ENCODE measurements around the gene NUDT16.

Gene NUDT16

GRCh38 chr3:131381445-131382291 is at the start of gene NUDT16:
Gene NUDT16, plus strand, starts transcription at chr3:131381774. Its CDS starts 31 bp downstream, at chr3:131381805.
- TF ChIP-seq, protein P1, sequence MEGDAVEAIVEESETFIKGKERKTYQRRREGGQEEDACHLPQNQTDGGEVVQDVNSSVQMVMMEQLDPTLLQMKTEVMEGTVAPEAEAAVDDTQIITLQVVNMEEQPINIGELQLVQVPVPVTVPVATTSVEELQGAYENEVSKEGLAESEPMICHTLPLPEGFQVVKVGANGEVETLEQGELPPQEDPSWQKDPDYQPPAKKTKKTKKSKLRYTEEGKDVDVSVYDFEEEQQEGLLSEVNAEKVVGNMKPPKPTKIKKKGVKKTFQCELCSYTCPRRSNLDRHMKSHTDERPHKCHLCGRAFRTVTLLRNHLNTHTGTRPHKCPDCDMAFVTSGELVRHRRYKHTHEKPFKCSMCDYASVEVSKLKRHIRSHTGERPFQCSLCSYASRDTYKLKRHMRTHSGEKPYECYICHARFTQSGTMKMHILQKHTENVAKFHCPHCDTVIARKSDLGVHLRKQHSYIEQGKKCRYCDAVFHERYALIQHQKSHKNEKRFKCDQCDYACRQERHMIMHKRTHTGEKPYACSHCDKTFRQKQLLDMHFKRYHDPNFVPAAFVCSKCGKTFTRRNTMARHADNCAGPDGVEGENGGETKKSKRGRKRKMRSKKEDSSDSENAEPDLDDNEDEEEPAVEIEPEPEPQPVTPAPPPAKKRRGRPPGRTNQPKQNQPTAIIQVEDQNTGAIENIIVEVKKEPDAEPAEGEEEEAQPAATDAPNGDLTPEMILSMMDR (conservative IDR thresholded peaks at IDR 0.05), result no peak
- peak within 1 kb of the TSS; percentile 89 for H3K27ac ChIP-seq

GRCh38 chr3:131338948-131339640 is 42.5 kb upstream of the NUDT16 start:
- H3K27ac ChIP-seq, result no peak overlapping the region
- TF ChIP-seq, protein P1 (conservative IDR thresholded peaks at IDR 0.05), result no peak

GRCh38 chr3:131341761-131342160 is 39.8 kb upstream of the NUDT16 start:
- TF ChIP-seq, protein P1 (conservative IDR thresholded peaks at IDR 0.05), result no peak

GRCh38 chr3:131348911-131349310 is 32.7 kb upstream of the NUDT16 start:
- H3K27ac ChIP-seq, result no peak overlapping the region
- TF ChIP-seq, protein P1 (conservative IDR thresholded peaks at IDR 0.05), result no peak

More at GRCh38 chr3:131341761-131342160, 39.8 kb upstream of the NUDT16 start:
- no peak overlapping the region for H3K27ac ChIP-seq

DNA sequence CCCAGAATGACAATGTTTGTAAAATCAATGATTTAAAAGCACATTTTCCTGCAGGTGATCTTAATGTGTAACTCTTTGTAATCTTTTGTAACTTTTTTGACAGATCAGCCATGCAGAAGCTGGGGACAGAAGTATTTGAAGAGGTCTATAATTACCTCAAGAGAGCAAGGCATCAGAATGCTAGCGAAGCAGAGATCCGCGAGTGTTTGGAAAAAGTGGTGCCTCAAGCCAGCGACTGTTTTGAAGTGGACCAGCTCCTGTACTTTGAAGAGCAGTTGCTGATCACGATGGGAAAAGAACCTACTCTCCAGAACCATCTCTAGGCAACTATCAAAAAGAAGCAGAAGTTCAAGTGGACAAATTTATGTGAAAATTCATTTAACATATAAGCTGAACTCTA is 32.1 kb upstream of the NUDT16 start:
- no peak overlapping the region for H3K27ac ChIP-seq
- TF ChIP-seq, protein P1 (conservative IDR thresholded peaks at IDR 0.05), result no peak

GRCh38 chr3:131349946-131350347 is 31.6 kb upstream of the NUDT16 start:
- no peak overlapping the region for H3K27ac ChIP-seq
- TF ChIP-seq, protein P1 (conservative IDR thresholded peaks at IDR 0.05), result no peak

GRCh38 chr3:131350506-131350905 is 31.1 kb upstream of the NUDT16 start:
- no peak overlapping the region for H3K27ac ChIP-seq
- TF ChIP-seq, protein P1 (conservative IDR thresholded peaks at IDR 0.05), result no peak
